HFFc6 (cell line): ENCODE data around the gene HIC1. TPM values are rescaled to one million over a fixed set of nuclear protein-coding genes. Genes with fewer than 3 reads are reported as not detected.

Experiments
- DNase-seq: peaks from one replicate; pipeline ENCODE4 v3.0.0-alpha.2; 2018
- H3K27ac Mint-ChIP-seq: 2 replicates; pipeline ENCODE4 v1.8.0; 2020; ENCODE audit warnings: mild to moderate bottlenecking, mixed read lengths
- H3K27me3 Mint-ChIP-seq: 2 replicates; pipeline ENCODE4 v1.8.0; 2021; ENCODE audit warnings: mild to moderate bottlenecking, moderate library complexity, mixed read lengths; ENCODE audit not compliant: insufficient read depth
- H3K36me3 Mint-ChIP-seq: 2 replicates; pipeline ENCODE4 v1.8.0; 2021; ENCODE audit warnings: low read depth, mixed read lengths
- H3K4me1 Mint-ChIP-seq: 2 replicates; pipeline ENCODE4 v1.8.0; 2020; ENCODE audit warnings: low read depth, mixed read lengths
- H3K4me3 Mint-ChIP-seq: 2 replicates; pipeline ENCODE4 v1.8.0; 2020; ENCODE audit warnings: mild to moderate bottlenecking, moderate library complexity, mixed read lengths
- H3K9me3 Mint-ChIP-seq: 2 replicates; pipeline ENCODE4 v1.8.0; 2020; ENCODE audit warnings: mild to moderate bottlenecking, mixed read lengths
- total RNA-seq, 6 experiments: library from RNA; stranded (reverse); fragmentation: NEBNext Ultra II Directional; extraction: Animal tissue kit (Norgen Biotek cat#: 25700); gene quantifications; 2 replicates in 1 of 6; 3 replicates in 5 of 6; pipeline ENCODE4 v1.2.3, GENCODE V29; 2021
- TF ChIP-seq, protein P1 (sequence below): fragments of 200-600 bp; sonication (generic); IDR thresholded peaks from 2 replicates; pipeline ENCODE4 v1.5.0; 2021; ENCODE audit warnings: antibody characterized with exemption, mild to moderate bottlenecking

The HIC1 gene
- total RNA-seq, 6 experiments from 2014 or later = 42.7 to 51.9 (median 48.0) TPM

DNA sequence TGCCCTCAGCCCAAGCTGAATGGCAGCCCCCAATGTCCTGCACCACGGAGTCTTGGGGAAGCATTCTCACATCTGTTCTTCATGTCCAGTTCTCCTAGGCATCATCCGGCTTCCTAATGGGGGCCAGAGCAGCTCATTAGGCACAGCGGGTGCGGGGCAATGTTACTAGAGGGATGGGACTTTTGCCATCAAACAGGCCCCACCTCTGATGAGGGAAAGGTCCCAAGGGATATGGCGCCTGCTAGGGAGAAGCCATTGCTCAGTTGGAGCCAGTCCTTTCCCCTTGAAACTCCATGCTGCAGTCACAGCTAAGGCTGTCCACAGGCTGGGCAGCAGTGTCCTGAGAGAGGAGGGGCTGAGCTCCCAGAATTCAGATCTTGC lies 26.7 kb upstream of the HIC1 start:
- Mint-ChIP-seq H3K27me3 (peaks cover 14% of the 10 kb centered on the region), H3K9me3 (no peaks in the 10 kb centered on the region), H3K36me3 (peaks cover 8% of the 10 kb centered on the region; the same call in 1 of the 2 replicates), H3K4me3 (no peak overlapping the region), H3K4me1 (peaks cover 53% of the 10 kb centered on the region), H3K27ac (no peak overlapping the region)
- TF ChIP-seq, protein P1, sequence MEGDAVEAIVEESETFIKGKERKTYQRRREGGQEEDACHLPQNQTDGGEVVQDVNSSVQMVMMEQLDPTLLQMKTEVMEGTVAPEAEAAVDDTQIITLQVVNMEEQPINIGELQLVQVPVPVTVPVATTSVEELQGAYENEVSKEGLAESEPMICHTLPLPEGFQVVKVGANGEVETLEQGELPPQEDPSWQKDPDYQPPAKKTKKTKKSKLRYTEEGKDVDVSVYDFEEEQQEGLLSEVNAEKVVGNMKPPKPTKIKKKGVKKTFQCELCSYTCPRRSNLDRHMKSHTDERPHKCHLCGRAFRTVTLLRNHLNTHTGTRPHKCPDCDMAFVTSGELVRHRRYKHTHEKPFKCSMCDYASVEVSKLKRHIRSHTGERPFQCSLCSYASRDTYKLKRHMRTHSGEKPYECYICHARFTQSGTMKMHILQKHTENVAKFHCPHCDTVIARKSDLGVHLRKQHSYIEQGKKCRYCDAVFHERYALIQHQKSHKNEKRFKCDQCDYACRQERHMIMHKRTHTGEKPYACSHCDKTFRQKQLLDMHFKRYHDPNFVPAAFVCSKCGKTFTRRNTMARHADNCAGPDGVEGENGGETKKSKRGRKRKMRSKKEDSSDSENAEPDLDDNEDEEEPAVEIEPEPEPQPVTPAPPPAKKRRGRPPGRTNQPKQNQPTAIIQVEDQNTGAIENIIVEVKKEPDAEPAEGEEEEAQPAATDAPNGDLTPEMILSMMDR = no peak
- DNase-seq = no peak

DNA sequence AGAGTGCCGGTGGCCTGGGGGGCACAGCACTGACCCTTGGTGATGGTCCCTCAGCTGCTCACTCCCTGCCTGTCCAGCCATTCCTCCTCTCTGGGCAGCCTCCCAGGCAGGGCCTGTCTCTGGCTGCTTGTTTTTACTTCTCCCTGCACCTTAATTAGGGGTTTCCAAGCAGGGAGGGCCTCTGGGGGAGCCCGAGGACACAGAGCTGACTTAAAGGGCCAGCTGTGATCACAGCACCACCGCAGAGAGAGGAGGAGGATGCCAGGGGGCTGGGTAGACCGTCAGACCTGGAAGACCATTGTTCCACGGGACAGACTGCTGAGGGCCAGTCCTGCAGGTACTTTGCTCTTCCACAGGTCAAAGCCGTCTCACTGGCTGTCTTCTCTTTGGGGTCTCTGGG lies 26.2 kb upstream of the HIC1 start:
- TF ChIP-seq, protein P1 = no peak
- Mint-ChIP-seq H3K27ac (no peak overlapping the region), H3K36me3 (peaks cover 8% of the 10 kb centered on the region; the same call in 1 of the 2 replicates), H3K27me3 (peaks cover 12% of the 10 kb centered on the region), H3K4me3 (no peak overlapping the region), H3K4me1 (peaks cover 58% of the 10 kb centered on the region), H3K9me3 (no peaks in the 10 kb centered on the region)
- no peak for DNase-seq

DNA sequence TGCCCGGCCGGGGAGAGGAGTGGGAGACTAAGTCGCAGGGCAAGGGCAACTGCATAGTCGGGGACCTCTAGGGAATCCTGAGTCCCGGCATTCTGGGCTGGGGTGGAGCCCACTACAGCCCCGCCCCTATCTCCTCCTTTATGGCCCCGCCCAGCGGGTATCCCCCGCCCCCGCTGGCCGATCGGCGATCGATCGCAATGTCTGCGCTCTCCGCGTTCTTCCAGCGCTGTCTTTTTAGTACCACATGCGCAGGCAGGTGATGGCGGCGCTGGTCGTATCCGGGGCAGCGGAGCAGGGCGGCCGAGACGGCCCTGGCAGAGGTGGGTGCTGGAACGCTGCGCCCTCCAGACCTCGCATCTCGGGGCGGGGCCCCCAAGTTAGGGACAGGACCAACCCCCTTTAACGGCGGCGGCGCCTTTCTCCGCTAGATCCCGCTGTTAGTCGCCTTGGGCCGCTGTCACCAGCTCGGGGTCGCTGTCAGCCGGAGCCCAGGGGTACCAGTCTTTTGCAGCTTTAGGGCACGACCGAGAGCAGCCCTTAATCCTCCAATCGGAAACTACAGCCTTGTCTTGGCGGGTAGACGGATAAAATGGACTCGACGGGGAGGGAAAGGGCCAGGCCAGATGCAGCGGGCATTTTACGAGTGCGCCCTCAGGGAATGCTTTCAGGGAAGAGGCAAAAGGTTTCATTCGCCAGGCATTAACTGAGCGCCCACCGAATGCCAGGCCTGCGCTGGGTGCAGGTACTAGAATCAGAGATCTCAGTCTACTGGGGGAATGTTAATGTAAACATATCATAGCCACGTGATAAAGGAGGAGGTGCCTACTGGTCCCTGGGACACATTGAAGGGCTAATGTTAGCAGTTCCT lies 24.8 kb upstream of the HIC1 start, which contains the start of gene DPH1:
TSS of gene DPH1 (plus strand) at position 243 of the 868 bp plus-strand sequence. CDS start at position 260, 17 bp downstream.
- Mint-ChIP-seq H3K27ac (peak within 1 kb of the TSS; percentile 90), H3K4me3 (peak within 1 kb of the TSS; percentile 97)
- DNase-seq = peak; percentile 89

DNA sequence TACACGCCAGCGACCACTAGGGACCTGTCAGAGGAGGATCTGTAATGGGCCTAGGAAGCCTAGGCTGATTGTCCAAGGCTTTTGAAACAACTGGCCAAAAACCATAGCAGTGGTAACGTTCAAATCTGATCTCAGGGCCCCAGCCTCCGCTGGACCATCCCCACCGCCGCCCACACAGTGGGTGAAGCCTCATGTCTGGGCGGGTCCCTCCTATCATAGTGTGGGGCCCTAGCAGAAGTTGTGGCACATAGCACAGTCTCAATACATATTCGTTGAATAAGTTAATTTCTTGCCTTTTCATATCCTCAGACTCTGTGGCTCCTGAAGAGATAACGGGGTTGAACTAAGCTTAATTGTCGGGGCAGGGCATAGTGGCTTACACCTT lies 24.1 kb upstream of the HIC1 start:
- DNase-seq = no peak

More for the DNA sequence above, 24.8 kb upstream of the HIC1 start, which contains the start of gene DPH1:
- no peaks in the 10 kb centered on the region for H3K9me3 Mint-ChIP-seq
- TF ChIP-seq, protein P1 = no peak
- peaks cover 7% of the 10 kb centered on the region for H3K27me3 Mint-ChIP-seq
- H3K4me1 Mint-ChIP-seq = peaks cover 59% of the 10 kb centered on the region
- peaks cover 8% of the 10 kb centered on the region; the same call in 1 of the 2 replicates for H3K36me3 Mint-ChIP-seq

DNA sequence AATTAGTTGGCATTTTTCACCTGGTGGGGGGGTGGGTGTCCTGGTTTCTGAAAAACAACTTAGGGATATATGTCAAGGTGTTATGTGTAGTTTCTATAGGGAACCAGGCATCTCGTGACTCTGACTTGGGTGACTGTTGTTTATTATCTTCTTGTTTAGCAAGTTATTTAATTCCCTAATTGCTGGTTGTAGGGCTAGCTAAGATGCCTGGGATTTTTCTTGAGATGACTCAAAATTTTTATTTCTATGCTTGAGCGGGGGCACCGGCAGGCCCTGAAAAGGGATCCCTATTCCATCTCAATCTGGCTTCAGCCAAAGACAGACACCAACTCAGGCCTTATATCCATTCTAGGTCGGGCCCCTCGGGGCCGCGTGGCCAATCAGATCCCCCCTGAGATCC lies 21.8 kb upstream of the HIC1 start:
- peaks cover 47% of the 10 kb centered on the region for H3K4me1 Mint-ChIP-seq
- peaks cover 24% of the 10 kb centered on the region for H3K36me3 Mint-ChIP-seq
- H3K27me3 Mint-ChIP-seq = peaks cover 4% of the 10 kb centered on the region
- peak; percentile 65 for DNase-seq
- H3K4me3 Mint-ChIP-seq = peak overlapping the region; percentile 78
- TF ChIP-seq, protein P1 = no peak
- H3K9me3 Mint-ChIP-seq = no peaks in the 10 kb centered on the region
- peak overlapping the region; percentile 90 for H3K27ac Mint-ChIP-seq

More for the DNA sequence above, 24.1 kb upstream of the HIC1 start:
- Mint-ChIP-seq H3K9me3 (no peaks in the 10 kb centered on the region), H3K4me3 (peak overlapping the region; percentile 97), H3K4me1 (peaks cover 59% of the 10 kb centered on the region), H3K27ac (peak overlapping the region; percentile 90), H3K27me3 (peaks cover 6% of the 10 kb centered on the region), H3K36me3 (peaks cover 8% of the 10 kb centered on the region; the same call in 1 of the 2 replicates)
- TF ChIP-seq, protein P1 = peak; percentile 75
